Endothelial cell of umbilical vein (primary cell): ENCODE measurements around the gene DPF1. TPM values are rescaled to one million over a fixed set of nuclear protein-coding genes. Genes with fewer than 3 reads are reported as not detected.

ENCODE experiments used
- BruUV-seq: library from RNA; stranded (reverse); fragments of 400-500 nt; replicated peaks from 2 replicates; lab custom pipeline; 2021; lab: Mats Ljungman, UMichigan
- CTCF ChIA-PET: fragments of 300-600, 350-600 bp; sonication (Branson Sonifier 250); formaldehyde crosslinking; loops from one replicate; lab custom pipeline; 2021; ENCODE audit warnings: antibody characterized with exemption, inconsistent platforms; lab: Charles Lee
- POLR2A ChIA-PET: fragments of 300-600, 350-600 bp; sonication (Branson Sonifier 250); formaldehyde crosslinking; loops from one replicate; lab custom pipeline; 2021; ENCODE audit warnings: antibody characterized with exemption, inconsistent platforms; lab: Charles Lee
- DNase-seq: peaks from one replicate; pipeline ENCODE4 v3.0.0-alpha.2; 2011; ENCODE audit warnings: low read depth, low spot score
- FAIRE-seq: peaks from 2 replicates; lab custom pipeline; 2011; peaks lifted over from hg19 to GRCh38; lab: Jason Lieb, UNC
- H2AFZ ChIP-seq: 2 replicates; pipeline ENCODE4 v1.6.0; 2012; ENCODE audit warnings: low read depth, low read length, control low read depth, inconsistent platforms
- H3K27ac ChIP-seq: 2 replicates; pipeline ENCODE4 v1.5.1; 2011; ENCODE audit warnings: low read depth, mild to moderate bottlenecking, control low read depth, low read length, moderate library complexity; ENCODE audit not compliant: insufficient read depth
- H3K27me3 ChIP-seq, 2 experiments: 2 replicates each; pipeline versions ENCODE4 v1.6.0 to v1.6.1; 2011; ENCODE audit warnings: low read length in 2 of 2, mixed read lengths in 1 of 2; ENCODE audit not compliant: control insufficient read depth in 2 of 2, insufficient read depth in 2 of 2
- H3K36me3 ChIP-seq, 2 experiments: 2 replicates in 1 of 2; 3 replicates in 1 of 2; pipeline ENCODE4 v1.5.1; 2011; ENCODE audit warnings: low read length in 2 of 2, mild to moderate bottlenecking in 1 of 2, moderate library complexity in 1 of 2; ENCODE audit not compliant: control insufficient read depth in 2 of 2, insufficient read depth in 2 of 2; ENCODE audit errors: extremely low read depth in 1 of 2
- H3K4me1 ChIP-seq: 3 replicates; pipeline ENCODE4 v1.5.1; 2011; ENCODE audit warnings: mild to moderate bottlenecking, low read length; ENCODE audit not compliant: control insufficient read depth, insufficient read depth; ENCODE audit errors: extremely low read depth
- H3K4me2 ChIP-seq: 2 replicates; pipeline ENCODE4 v1.6.1; 2011; ENCODE audit warnings: low read length, control low read depth, mixed read lengths; ENCODE audit not compliant: insufficient read depth
- H3K4me3 ChIP-seq, 3 experiments: fragments of 200-600 bp in 1 of 3; sonication (generic), shearing (Covaris generic) in 1 of 3; replicated peaks in 1 of 3; 2 replicates each; pipeline ENCODE4 v1.5.1; 2011 to 2016; ENCODE audit warnings: control low read depth in 3 of 3, low read length in 3 of 3, mild to moderate bottlenecking in 2 of 3, inconsistent platforms in 1 of 3, low read depth in 1 of 3, moderate library complexity in 1 of 3; ENCODE audit not compliant: insufficient read depth in 1 of 3
- H3K79me2 ChIP-seq: 2 replicates; pipeline ENCODE4 v1.6.0; 2012; ENCODE audit warnings: low read length, inconsistent platforms; ENCODE audit not compliant: control insufficient read depth, insufficient read depth
- H3K9ac ChIP-seq: replicated peaks from 2 replicates; pipeline ENCODE3; 2011; ENCODE audit warnings: low read length, control low read depth; ENCODE audit not compliant: insufficient read depth; ENCODE audit errors: extremely low read depth
- H3K9me1 ChIP-seq: replicated peaks from 3 replicates; pipeline ENCODE4 v1.6.0; 2011; ENCODE audit warnings: mild to moderate bottlenecking, low read length; ENCODE audit not compliant: control insufficient read depth, insufficient read depth; ENCODE audit errors: extremely low read depth
- H3K9me3 ChIP-seq: replicated peaks from 2 replicates; pipeline ENCODE4 v1.5.1; 2012; ENCODE audit warnings: low read length, inconsistent platforms; ENCODE audit not compliant: control insufficient read depth, insufficient read depth
- H4K20me1 ChIP-seq: replicated peaks from 2 replicates; pipeline ENCODE3; 2011; ENCODE audit warnings: mild to moderate bottlenecking, low read length; ENCODE audit not compliant: control insufficient read depth, insufficient read depth; ENCODE audit errors: extremely low read depth
- EZH2 ChIP-seq: IDR thresholded peaks from 2 replicates; pipeline ENCODE4 v1.6.1; 2012; ENCODE audit warnings: borderline replicate concordance, low read depth, mild to moderate bottlenecking, moderate library complexity, low read length, inconsistent platforms; ENCODE audit not compliant: severe bottlenecking
- FOS ChIP-seq: IDR thresholded peaks from 2 replicates; pipeline ENCODE4 v1.6.1; 2011; ENCODE audit warnings: mild to moderate bottlenecking, low read length, moderate library complexity, borderline replicate concordance; ENCODE audit not compliant: insufficient read depth
- GATA2 ChIP-seq: IDR thresholded peaks from 2 replicates; pipeline ENCODE4 v1.7.0; 2011; ENCODE audit warnings: low read depth, mild to moderate bottlenecking, moderate library complexity, mixed read lengths, low read length; ENCODE audit not compliant: insufficient read length, insufficient read depth
- JUN ChIP-seq: IDR thresholded peaks from 2 replicates; pipeline ENCODE4 v1.6.1; 2011; ENCODE audit warnings: borderline replicate concordance, low read depth; ENCODE audit not compliant: insufficient read length, insufficient read depth
- MYC ChIP-seq: IDR thresholded peaks from one replicate; pipeline ENCODE4 v1.6.1; 2011; ENCODE audit warnings: mild to moderate bottlenecking, low read depth, low read length
- POLR2A ChIP-seq: IDR thresholded peaks from 2 replicates; pipeline ENCODE4 v1.6.1; 2012; ENCODE audit warnings: low read depth, mild to moderate bottlenecking, control low read depth, low read length
- POLR2AphosphoS5 ChIP-seq: IDR thresholded peaks from 2 replicates; pipeline ENCODE4 v1.6.1; 2012; ENCODE audit warnings: low read depth, mild to moderate bottlenecking, control low read depth, low read length, moderate library complexity; ENCODE audit not compliant: insufficient read depth
- dilution Hi-C: fragments of 300-500 bp; cut with MboI; formaldehyde crosslinking; loops from one replicate; pipeline ENCODE4 v1.15.0; 2019; ENCODE audit warnings: low sequenced_read_pairs; ENCODE audit not compliant: extremely low pct_ligation_motif_present
- intact Hi-C: fragments of 100-400 bp; cut with micrococcal nuclease; formaldehyde crosslinking; loops from one replicate; pipeline ENCODE4 v1.10.0; 2022
- polyA plus RNA-seq, 4 experiments: library from polyadenylated mRNA; depleted of rRNA in 3 of 4; stranded (reverse) in 3 of 4; unstranded in 1 of 4; fragments of >200 nt; gene quantifications; 2 replicates each; pipeline versions ENCODE4 v1.2.1 to v1.2.3, GENCODE V29; 2011 to 2012; ENCODE audit warnings: missing spikeins in 1 of 4
- total RNA-seq: library from RNA; stranded (reverse); gene quantifications from 2 replicates; pipeline ENCODE4 v1.2.3, GENCODE V29; 2021
- TF ChIP-seq, protein P1 (sequence below): IDR thresholded peaks from 2 replicates; pipeline ENCODE4 v1.6.1; 2011; ENCODE audit not compliant: insufficient read depth, insufficient read length
- TF ChIP-seq, protein P2 (sequence below), 2 donors: IDR thresholded peaks; 1 replicate in 1 of 2; 2 replicates in 1 of 2; pipeline ENCODE4 v1.5.1; 2011; ENCODE audit warnings: low read length in 2 of 2, mild to moderate bottlenecking in 2 of 2, moderate library complexity in 2 of 2, control low read depth in 1 of 2, inconsistent platforms in 1 of 2, low read depth in 1 of 2; ENCODE audit not compliant: insufficient read depth in 1 of 2; ENCODE audit errors: extremely low read depth in 1 of 2

DPF1 gene
- total and polyA plus RNA-seq, 2 donors (not counting 3 experiments of a cell fraction or from before 2014, with no cell fraction given) = 2.0 to 3.9 TPM

DNA sequence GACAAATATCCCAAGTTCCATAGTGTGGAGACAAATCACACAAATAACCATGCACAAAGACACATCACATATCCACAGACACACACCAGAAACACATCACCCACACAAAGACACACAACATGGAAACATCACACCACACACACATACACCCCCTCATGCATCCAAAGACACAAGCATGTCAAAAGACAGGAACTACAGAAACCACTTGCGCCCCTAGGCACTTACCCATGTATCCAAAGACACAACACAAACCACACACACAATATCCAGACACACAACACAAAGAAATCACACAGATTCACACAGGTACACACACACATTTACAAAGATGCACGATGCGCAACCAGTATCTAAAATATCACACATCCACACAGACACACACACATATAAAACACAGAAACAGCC is 901 bp downstream of the DPF1 start:
- Histone ChIP-seq H3K9me1 (no peaks in the 10 kb centered on the region), H2AFZ (no peak overlapping the region), H4K20me1 (no peaks in the 10 kb centered on the region), H3K4me2 (no peak overlapping the region), H3K27ac (no peak overlapping the region), H3K4me3 (peak overlapping the region in 1 of 3 experiments; percentile 31), H3K9me3 (no peaks in the 10 kb centered on the region), H3K79me2 (no peaks in the 10 kb centered on the region), H3K27me3 (peaks cover 2 to 5% of the 10 kb centered on the region in 2 experiments), H3K9ac (no peak overlapping the region), H3K4me1 (peaks cover 4% of the 10 kb centered on the region), H3K36me3 (no peaks in the 10 kb centered on the region)
- ChIA-PET CTCF (no interaction called here), POLR2A (no interaction called here)
- intact Hi-C loops = loop anchor here (10.0 kb wide), 1 partner anchor 218 kb away; no protein-coding TSS in a partner anchor
- dilution Hi-C loops = no loop called here
- no peak for TF ChIP-seq POLR2A
- TF ChIP-seq GATA2 = no peak
- no peak for TF ChIP-seq FOS
- TF ChIP-seq, protein P1, sequence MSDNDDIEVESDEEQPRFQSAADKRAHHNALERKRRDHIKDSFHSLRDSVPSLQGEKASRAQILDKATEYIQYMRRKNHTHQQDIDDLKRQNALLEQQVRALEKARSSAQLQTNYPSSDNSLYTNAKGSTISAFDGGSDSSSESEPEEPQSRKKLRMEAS = no peak
- no peak for TF ChIP-seq MYC
- no peak for TF ChIP-seq POLR2AphosphoS5
- no peak for TF ChIP-seq EZH2
- no peak for TF ChIP-seq JUN
- TF ChIP-seq, protein P2, sequence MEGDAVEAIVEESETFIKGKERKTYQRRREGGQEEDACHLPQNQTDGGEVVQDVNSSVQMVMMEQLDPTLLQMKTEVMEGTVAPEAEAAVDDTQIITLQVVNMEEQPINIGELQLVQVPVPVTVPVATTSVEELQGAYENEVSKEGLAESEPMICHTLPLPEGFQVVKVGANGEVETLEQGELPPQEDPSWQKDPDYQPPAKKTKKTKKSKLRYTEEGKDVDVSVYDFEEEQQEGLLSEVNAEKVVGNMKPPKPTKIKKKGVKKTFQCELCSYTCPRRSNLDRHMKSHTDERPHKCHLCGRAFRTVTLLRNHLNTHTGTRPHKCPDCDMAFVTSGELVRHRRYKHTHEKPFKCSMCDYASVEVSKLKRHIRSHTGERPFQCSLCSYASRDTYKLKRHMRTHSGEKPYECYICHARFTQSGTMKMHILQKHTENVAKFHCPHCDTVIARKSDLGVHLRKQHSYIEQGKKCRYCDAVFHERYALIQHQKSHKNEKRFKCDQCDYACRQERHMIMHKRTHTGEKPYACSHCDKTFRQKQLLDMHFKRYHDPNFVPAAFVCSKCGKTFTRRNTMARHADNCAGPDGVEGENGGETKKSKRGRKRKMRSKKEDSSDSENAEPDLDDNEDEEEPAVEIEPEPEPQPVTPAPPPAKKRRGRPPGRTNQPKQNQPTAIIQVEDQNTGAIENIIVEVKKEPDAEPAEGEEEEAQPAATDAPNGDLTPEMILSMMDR (IDR thresholded peaks at IDR 0.05; ENCODE audit: extremely low read depth in 1 of 2, insufficient read depth in 1 of 2, low read depth in 1 of 2, low read length in 2 of 2) = no peak
- BruUV-seq = no TSS peak
- no peak for DNase-seq
- FAIRE-seq = peak; percentile 56
